ENCODE data around the gene FZR1.
A peak's percentile ranks its signal among the peaks of the same experiment; 100 is the strongest.

Gene FZR1

DNA sequence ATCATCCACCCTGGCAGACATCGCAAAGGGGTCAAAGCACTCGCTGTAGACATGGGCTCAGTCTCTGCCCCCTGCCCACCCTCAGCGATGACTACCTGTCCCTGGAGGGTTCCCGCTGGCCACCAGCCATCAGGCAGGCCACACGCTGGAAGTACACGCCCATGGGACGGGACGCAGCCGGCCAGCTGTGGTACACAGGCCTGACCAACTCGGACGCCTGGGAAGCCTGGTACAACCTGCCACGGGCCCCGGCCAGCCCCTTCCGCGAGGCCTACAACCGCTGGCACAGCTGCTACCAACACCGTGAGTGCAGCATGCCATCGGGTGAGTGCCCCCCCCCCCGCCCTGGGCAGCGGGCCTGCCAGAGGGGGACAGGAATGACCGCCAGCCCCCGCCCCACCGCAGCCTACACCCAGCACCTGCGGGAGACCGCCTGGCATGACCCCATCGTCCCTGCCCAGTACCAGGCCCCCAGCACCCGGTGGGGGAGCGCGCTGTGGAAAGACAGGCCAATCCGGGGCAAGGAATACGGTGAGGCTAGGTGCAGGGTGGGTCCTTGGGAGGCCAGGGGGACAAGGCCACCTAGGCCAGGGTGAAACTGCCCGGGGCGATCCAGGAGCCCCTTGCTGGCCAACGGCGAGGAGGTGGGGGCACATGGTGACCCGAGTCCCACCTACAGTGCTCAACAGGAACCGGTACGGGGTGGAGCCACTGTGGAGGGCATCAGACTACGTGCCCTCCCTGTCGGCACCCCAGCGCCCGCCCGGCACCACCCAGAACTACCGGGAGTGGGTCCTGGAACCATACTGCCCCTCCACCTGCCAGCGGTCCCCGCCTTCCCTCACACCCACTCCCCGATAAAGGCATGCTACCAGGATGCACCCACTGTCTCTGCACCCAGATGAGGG is 37.3 kb downstream of the FZR1 start:
- no peak overlapping the region for H3K4me3 ChIP-seq (ENCODE audit: low read length)
- DNase-seq (ENCODE audit: low read depth), result no peak
- TF ChIP-seq, protein P1, sequence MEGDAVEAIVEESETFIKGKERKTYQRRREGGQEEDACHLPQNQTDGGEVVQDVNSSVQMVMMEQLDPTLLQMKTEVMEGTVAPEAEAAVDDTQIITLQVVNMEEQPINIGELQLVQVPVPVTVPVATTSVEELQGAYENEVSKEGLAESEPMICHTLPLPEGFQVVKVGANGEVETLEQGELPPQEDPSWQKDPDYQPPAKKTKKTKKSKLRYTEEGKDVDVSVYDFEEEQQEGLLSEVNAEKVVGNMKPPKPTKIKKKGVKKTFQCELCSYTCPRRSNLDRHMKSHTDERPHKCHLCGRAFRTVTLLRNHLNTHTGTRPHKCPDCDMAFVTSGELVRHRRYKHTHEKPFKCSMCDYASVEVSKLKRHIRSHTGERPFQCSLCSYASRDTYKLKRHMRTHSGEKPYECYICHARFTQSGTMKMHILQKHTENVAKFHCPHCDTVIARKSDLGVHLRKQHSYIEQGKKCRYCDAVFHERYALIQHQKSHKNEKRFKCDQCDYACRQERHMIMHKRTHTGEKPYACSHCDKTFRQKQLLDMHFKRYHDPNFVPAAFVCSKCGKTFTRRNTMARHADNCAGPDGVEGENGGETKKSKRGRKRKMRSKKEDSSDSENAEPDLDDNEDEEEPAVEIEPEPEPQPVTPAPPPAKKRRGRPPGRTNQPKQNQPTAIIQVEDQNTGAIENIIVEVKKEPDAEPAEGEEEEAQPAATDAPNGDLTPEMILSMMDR (IDR thresholded peaks at IDR 0.05; ENCODE audit: insufficient read depth, low read depth, low read length, missing control alignments), result no peak

- no peak for DNase-seq (ENCODE audit: low read depth)
- TF ChIP-seq, protein P1 (IDR thresholded peaks at IDR 0.05; ENCODE audit: insufficient read depth, low read depth, low read length, missing control alignments), result no peak
- H3K4me3 ChIP-seq (ENCODE audit: low read length), result no peak overlapping the region
Measured at GRCh38 chr19:3544058-3544376, 37.9 kb downstream of the FZR1 start.

- TF ChIP-seq, protein P1 (IDR thresholded peaks at IDR 0.05; ENCODE audit: insufficient read depth, low read depth, low read length, missing control alignments), result peak; percentile 91
- DNase-seq (ENCODE audit: low read depth), result peak; percentile 79
- H3K4me3 ChIP-seq (ENCODE audit: low read length), result no peak overlapping the region
Measured at GRCh38 chr19:3544742-3545668, 38.9 kb downstream of the FZR1 start.

DNA sequence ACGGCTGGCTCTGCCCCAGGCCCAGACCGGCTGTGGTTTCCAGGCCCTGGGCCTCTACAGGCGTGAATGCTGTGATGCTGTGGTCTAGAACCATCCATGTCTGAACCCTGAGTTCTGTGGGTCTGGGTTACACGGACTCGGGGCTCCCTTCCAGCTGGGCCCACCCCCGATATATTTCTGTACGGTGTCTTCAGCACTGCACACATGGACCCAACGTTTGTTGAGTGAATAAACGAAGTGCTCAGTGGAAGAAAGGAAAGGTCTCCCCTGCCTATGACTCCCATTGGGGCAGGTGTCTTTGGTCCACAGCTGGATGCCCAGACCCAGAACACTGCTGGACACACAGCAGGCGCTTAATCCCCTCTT is 39.5 kb downstream of the FZR1 start:
- no peak overlapping the region for H3K4me3 ChIP-seq (ENCODE audit: low read length)
- TF ChIP-seq, protein P1 (IDR thresholded peaks at IDR 0.05; ENCODE audit: insufficient read depth, low read depth, low read length, missing control alignments), result no peak
- no peak for DNase-seq (ENCODE audit: low read depth)

DNA sequence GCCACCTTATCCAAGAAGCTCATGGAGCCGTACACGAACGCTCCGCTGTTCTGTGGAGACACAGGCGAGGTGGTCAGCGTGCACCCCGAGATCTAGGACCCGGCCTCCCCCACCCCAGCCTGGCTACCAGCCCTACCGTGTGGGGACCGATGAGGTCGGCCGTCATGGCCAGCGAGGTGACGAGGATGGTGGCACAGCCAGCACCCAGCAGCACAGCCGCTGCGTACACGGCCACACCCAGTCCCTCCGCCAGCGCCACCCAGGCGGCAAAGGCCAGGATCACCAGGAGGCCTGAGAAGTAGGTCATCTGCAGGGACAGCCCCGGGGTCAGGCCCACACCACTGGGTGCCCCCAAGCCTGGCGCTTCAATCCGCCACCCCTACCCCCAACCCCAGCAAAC is 40.0 kb downstream of the FZR1 start:
- H3K4me3 ChIP-seq (ENCODE audit: low read length), result no peak overlapping the region
- no peak for DNase-seq (ENCODE audit: low read depth)
- TF ChIP-seq, protein P1 (IDR thresholded peaks at IDR 0.05; ENCODE audit: insufficient read depth, low read depth, low read length, missing control alignments), result no peak

- H3K4me3 ChIP-seq (ENCODE audit: low read length), result no peak overlapping the region
- TF ChIP-seq, protein P1 (IDR thresholded peaks at IDR 0.05; ENCODE audit: insufficient read depth, low read depth, low read length, missing control alignments), result peak; percentile 52
- DNase-seq (ENCODE audit: low read depth), result no peak
Measured at GRCh38 chr19:3547301-3547731, 41.2 kb downstream of the FZR1 start.

Measured in epithelial cell of esophagus (primary cell).